AG08395 (cell line): ENCODE results near the gene FOXJ3.

Experiments
- DNase-seq: peaks from one replicate; pipeline ENCODE4 v3.0.0; 2012; ENCODE audit warnings: mixed read lengths, low spot score

The FOXJ3 gene

DNA sequence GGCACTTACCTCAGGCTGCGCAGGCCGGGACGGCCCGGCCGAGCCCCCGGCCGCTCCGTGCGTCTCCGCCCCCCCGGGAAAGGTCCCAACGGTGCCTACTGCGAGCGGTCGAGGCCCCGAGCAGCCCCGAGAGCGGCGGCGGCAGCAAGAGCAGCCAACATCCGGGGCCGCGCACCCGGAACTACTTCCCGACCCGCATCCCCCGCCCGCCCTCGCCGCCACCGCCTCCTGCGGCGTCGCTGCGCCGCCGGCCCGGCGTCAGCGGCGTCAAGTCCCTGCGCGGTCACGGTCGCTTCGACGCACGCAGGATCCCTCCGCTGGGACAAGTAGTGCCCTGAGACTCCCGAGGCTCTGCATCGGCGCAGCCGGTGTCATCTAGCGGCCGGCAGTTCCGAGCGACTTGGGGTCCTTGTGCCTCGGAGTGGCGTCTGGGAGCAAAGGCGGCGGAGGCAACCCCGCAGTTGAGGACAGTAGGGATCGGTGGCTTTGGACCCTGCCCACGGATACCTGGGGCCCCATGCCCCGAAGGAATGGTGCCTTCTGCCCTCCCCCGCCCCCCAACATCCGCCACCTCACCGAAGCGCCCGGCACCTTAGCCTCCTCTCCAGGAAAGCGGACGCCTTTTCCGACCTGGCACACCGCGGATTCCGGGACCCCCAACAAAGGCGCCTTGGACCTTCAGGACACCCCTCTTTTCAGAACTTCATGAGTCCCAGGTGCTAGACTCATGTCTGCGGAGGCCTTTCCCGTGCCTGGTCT is at the start of gene FOXJ3:
Gene FOXJ3, minus strand, starts transcription at position 186 of the 759 bp plus-strand sequence. CDS start 24,142 bp downstream, outside the sequence.
- peak; percentile 96 for DNase-seq

GRCh38 chr1:42381280-42381673 is 46.2 kb upstream of the FOXJ3 start:
- no peak for DNase-seq

DNA sequence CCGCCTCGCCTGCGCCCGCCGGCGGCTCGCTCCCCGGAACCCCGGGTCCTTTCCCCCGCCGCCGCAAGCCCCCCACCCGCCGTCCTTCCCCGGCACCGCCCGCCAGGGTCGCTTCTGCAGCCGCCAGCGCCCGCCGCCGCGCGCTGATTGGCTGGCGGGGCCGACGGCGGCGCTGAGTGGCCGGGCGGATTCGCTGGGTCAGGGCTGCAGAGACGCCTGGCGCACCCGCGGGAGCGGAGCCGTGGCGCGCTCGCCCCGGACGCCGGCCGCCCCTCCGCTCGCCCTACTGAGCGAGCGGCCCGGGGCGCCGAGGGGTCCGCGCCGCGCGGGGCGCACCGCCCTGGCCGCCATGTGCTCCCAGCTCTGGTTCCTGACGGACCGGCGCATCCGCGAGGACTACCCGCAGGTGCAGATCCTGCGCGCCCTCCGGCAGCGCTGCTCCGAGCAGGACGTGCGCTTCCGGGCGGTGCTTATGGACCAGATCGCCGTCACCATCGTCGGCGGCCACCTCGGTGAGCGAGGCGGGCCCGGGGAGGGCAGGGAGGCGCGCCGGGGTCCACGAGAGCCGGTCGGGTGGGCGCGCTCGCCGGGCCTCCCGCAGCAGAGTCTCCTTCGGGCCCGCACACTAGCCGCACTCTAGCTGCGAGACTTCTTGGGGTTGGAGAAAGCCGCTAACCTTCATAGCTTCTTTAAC is 45.7 kb upstream of the FOXJ3 start, which contains the start of gene RIMKLA:
Gene RIMKLA, plus strand, starts transcription at position 207 of the 694 bp plus-strand sequence. Its CDS starts 143 bp downstream, at position 350.
- peak; percentile 71 for DNase-seq

- DNase-seq: peak; percentile 46
Measured at GRCh38 chr1:42379794-42380585, 45.0 kb upstream of the FOXJ3 start.

DNA sequence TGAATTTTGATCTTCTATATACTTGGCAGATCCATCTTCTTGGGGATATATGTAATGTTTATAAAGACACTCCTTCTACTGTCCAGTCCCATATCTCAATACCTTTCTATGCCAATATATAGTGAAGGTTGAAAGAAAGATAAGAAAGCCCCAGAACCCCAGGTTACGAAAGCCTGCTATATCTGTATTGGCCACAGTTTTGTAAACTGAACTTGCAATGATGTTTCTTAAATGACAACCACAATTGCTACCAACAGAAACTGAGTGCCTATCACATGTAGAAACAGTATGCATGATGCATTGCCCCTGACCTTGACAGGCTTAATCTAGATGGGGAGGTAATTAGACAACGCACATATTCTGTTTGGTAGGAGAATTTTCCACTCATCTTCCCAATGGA is 37.8 kb upstream of the FOXJ3 start:
- no peak for DNase-seq

DNA sequence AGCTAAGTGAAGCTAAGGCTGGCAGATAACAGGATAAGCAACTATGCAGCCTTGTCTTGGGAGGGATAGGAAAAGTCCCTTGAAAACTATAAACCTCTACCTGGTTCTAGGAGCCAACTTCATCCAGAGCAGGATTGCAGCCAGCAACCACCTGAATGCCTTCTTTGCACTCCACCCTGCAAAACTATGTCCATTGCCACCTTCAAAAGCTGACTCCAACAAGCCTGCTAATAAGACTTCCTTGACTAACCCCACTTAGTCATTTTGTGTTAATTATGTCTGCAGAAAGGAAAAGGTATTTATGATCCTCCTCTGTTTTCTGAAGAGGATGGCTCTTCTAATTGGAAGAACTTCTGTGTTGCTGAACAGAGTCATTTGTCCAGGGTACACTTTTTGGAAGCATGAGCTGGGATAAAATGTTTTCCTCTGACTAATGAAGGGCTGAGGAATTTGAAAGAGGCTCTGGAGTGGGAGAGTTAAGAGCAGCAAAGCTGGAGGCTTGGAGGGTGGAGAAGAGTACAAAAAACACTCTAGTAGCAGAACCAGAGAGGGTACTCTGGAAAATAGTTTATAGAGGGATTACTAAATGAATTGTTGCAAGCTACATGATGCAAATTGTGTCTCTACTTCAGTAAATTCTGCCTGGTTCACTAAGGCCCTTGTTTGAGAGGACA is 36.0 kb upstream of the FOXJ3 start:
- DNase-seq: no peak

- DNase-seq: no peak
Measured at GRCh38 chr1:42369471-42369870, 34.4 kb upstream of the FOXJ3 start.

DNA sequence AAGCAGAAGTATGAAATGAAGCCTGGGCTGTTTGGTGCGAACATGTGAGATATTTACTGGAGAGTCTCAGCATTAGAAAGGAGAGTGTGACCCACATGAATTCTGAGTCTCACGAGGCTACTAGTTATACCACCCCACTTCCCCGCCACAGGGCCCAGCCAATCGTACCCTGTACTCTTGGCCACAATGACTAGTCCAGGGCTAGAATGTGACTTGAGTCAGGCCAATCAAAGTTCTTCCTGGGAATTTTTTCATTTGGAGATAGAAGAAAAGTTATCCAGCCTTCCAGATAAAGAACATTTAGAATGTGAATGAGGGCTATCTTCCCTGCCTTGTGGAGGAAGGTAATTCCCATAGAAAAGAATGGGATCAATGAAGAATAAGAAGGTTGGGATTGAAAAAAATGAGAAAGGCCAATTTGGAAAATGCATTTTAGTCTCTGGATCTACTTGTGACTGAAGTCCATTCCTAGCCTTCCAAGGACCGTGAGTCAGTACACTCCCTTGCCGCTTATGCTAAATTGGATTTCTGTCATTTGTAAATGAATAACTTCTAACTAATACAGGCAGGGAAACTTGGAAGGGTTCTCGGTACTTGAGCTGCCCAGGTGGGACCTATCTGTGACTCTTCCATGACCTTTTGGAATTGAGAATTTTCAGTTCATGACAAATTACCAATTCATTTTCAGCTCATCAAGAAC is 33.2 kb upstream of the FOXJ3 start:
- no peak for DNase-seq

GRCh38 chr1:42365118-42365517 is 30.1 kb upstream of the FOXJ3 start:
- no peak for DNase-seq

- DNase-seq: no peak
Measured at GRCh38 chr1:42364542-42364941, 29.5 kb upstream of the FOXJ3 start.

DNA sequence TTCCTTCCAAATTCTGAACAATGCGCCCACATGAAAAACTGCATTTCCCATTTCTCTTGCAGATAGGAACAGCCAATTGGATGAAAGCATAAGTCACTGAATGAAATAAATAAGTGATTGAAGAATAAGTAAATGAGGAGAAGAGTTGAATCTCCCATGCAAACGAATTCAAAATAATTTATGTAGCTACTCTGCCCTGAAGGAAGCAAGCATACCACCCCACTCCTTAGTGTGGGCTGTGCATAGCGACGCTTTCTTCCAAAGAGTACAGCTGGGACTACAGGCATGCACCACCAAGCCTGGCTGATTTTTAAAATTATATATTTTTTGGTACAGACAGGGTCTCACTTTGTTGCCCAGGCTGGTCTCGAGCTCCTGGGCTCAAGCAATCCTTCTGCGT is 29.1 kb upstream of the FOXJ3 start:
- DNase-seq: no peak

DNA sequence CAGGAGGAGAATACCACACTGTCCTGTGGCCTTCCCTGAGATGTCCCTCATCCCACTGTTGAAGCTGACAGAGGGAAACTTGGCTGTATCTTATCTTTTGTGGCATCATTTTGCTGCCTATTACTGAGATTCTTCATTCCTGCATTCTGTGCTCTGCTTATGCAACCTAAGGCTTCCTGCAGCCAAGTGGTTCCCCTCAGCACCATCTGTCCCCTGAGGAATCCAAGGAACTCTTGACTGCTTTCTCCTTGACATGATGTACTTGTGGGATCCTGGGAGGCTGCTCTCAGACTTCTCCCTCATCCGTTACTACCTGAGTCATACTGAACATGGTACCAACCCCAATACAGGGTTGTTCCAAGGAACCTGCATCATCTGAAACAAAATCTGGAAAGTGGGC is 24.4 kb upstream of the FOXJ3 start:
- no peak for DNase-seq

DNA sequence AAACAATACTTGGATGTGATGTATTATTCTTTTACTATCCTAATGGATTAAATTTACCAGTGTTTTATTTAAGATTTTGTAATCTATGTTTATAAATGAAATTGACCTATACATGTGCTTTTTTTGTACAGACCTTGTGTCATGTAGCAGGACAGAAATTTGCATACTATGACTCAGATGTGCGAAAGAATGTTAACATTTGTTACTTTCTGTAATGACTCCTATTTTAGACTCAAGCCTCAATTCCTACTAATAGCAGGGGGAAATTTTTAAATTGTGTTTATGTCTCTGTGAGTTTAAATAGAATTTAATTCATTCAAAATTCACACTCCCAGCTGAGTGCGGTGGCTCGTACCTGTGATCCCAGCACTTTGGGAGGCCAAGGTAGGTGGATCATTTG is 23.8 kb upstream of the FOXJ3 start:
- no peak for DNase-seq

GRCh38 chr1:42350086-42350485 is 15.1 kb upstream of the FOXJ3 start:
- DNase-seq: no peak

GRCh38 chr1:42348498-42348897 is 13.5 kb upstream of the FOXJ3 start:
- DNase-seq: no peak

DNA sequence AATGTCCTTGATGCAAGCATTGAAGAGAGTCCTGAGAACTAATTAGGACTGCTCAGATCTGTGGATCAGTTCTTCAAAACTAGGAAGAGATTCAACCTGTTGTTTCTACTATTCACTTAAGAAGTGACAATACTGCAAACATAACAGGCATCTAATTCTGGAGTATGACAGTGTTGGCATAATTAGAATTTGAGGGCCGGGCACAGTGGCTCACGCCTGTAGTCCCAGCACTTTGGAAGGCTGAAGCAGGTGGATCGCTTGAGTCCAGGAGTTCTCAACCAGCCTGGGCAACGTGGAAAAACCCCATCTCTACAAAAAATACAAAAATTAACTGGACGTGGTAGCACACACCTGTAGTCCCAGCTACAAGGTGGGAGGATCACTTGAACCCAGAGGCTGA is 8.0 kb upstream of the FOXJ3 start:
- no peak for DNase-seq

DNA sequence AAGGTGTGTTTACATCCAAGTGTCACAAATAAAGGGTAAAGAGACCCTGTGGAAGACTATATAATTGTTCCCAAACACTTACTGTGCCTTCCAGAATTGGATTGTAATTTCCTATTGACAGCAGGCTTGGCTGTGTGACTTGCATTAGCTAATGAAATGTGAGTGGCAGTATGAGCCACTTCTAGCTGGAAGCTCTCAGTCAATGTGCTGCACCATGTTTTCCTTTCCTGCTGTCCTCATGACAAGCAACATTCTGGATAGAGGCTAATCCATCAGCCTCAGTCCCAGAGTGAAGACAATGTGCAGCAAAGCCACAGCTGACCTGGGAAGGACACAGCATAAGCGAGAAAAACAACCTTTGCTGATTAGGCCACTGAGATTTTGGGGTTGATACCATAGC is 5.9 kb upstream of the FOXJ3 start:
- DNase-seq: no peak

DNA sequence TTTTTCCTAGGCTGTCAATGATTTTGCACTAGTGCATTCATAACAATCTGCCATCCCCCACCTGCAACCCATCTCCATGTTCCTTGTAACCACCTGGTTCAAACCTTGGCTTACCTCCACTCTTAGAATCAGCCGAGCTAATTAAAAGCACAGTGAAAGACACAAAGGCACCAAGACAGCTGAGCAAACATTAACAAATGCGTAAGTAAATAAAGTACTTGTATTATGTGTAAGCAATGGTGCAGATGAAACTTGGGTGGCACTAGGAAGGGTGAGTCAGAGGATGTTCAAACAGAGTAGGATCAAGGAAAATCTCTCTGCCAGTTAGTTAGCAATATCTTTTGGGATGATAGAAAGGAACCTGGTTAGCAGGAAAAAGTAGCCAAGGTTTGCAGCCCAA is 5.1 kb upstream of the FOXJ3 start:
- DNase-seq: no peak

GRCh38 chr1:42336978-42337377 is 1.9 kb upstream of the FOXJ3 start:
- no peak for DNase-seq

- DNase-seq: peak; percentile 35
Measured at GRCh38 chr1:42335809-42336518, 929 bp upstream of the FOXJ3 start.
